GM12878 (cell line): ENCODE measurements around the gene NPLOC4. TPM values are rescaled to one million over a fixed set of nuclear protein-coding genes. Genes with fewer than 3 reads are reported as not detected.

Experiments used
- BCL3 ChIP-seq: IDR thresholded peaks from 2 replicates; pipeline ENCODE4 v1.6.1; 2011; ENCODE audit warnings: borderline replicate concordance, low read depth, mild to moderate bottlenecking, moderate library complexity, low read length; ENCODE audit not compliant: insufficient read depth, poor library complexity, severe bottlenecking
- CBX3 ChIP-seq: fragments of 200-600 bp; sonication (generic); IDR thresholded peaks from 2 replicates; pipeline ENCODE4 v1.6.1; 2016; ENCODE audit warnings: low read depth, borderline replicate concordance
- CHD4 ChIP-seq: fragments of 200-600 bp; sonication (generic); IDR thresholded peaks from 2 replicates; pipeline ENCODE4 v1.6.1; 2016; ENCODE audit warnings: mild to moderate bottlenecking
- CTCF ChIP-seq, 3 experiments: IDR thresholded peaks in 2 of 3; conservative IDR thresholded peaks in 1 of 3; 2 replicates each; pipeline ENCODE4 v1.5.1; 2011; ENCODE audit warnings: low read depth in 3 of 3, low read length in 3 of 3, mild to moderate bottlenecking in 3 of 3, control low read depth in 2 of 3, moderate library complexity in 2 of 3, inconsistent platforms in 1 of 3, mixed read lengths in 1 of 3; ENCODE audit not compliant: control insufficient read depth in 2 of 3, insufficient read depth in 1 of 3; ENCODE audit errors: extremely low read depth in 1 of 3
- FOS ChIP-seq: IDR thresholded peaks from 3 replicates; pipeline ENCODE4 v1.6.1; 2011; ENCODE audit warnings: borderline replicate concordance; ENCODE audit not compliant: insufficient read length; ENCODE audit errors: extremely low read depth
- HCFC1 ChIP-seq: fragments of 150-350 bp; IDR thresholded peaks from 2 replicates; pipeline ENCODE4 v1.6.1; 2014; ENCODE audit warnings: low read length
- HDGF ChIP-seq: fragments of 450-650 bp; IDR thresholded peaks from 2 replicates; pipeline ENCODE4 v1.6.1; 2016; ENCODE audit warnings: antibody characterized with exemption
- IKZF2 ChIP-seq, 2 experiments: fragments of 450-650 bp; IDR thresholded peaks; 2 replicates each; pipeline ENCODE4 v1.6.1; 2017; ENCODE audit warnings: mild to moderate bottlenecking in 2 of 2, moderate library complexity in 2 of 2
- KLF5 ChIP-seq: fragments of 450-650 bp; IDR thresholded peaks from 2 replicates; pipeline ENCODE4 v1.6.1; 2014; ENCODE audit warnings: mild to moderate bottlenecking; ENCODE audit not compliant: partially characterized antibody
- POLR2AphosphoS2 ChIP-seq: IDR thresholded peaks from 2 replicates; pipeline ENCODE4 v1.6.1; 2011; ENCODE audit warnings: low read depth, mild to moderate bottlenecking, low read length, improper control_type of control experiment, moderate library complexity
- RAD51 ChIP-seq: fragments of 450-650 bp; IDR thresholded peaks from 2 replicates; pipeline ENCODE4 v1.6.1; 2016; ENCODE audit warnings: moderate library complexity, mild to moderate bottlenecking, inconsistent platforms
- RCOR1 ChIP-seq: conservative IDR thresholded peaks from 2 replicates; pipeline ENCODE4 v1.6.1; 2012; ENCODE audit warnings: low read depth, low read length, improper control_type of control experiment
- RELA ChIP-seq: fragments of 450-650 bp; IDR thresholded peaks from 2 replicates; pipeline ENCODE4 v1.8.0; 2014; ENCODE audit warnings: borderline replicate concordance; ENCODE audit not compliant: partially characterized antibody
- SKIL ChIP-seq: fragments of 450-650 bp; IDR thresholded peaks from 2 replicates; pipeline ENCODE4 v1.6.1; 2017; ENCODE audit warnings: mild to moderate bottlenecking, low read depth, inconsistent platforms; ENCODE audit not compliant: poor library complexity, severe bottlenecking
- SMAD5 ChIP-seq: IDR thresholded peaks from 2 replicates; pipeline ENCODE4 v1.6.1; 2016; ENCODE audit warnings: antibody characterized with exemption, low read depth
- TARDBP ChIP-seq: IDR thresholded peaks from 2 replicates; pipeline ENCODE4 v1.6.1; 2016; ENCODE audit warnings: borderline replicate concordance
- TCF12 ChIP-seq: IDR thresholded peaks from 2 replicates; pipeline ENCODE4 v1.6.1; 2011; ENCODE audit warnings: low read depth, mild to moderate bottlenecking, low read length
- TCF3 ChIP-seq: IDR thresholded peaks from 2 replicates; pipeline ENCODE4 v1.6.1; 2012; ENCODE audit warnings: low read depth, mild to moderate bottlenecking, low read length, borderline replicate concordance; ENCODE audit not compliant: insufficient read depth
- TCF7 ChIP-seq: IDR thresholded peaks from 2 replicates; pipeline ENCODE4 v1.6.1; 2014; ENCODE audit warnings: antibody characterized with exemption, borderline replicate concordance
- YBX1 ChIP-seq: fragments of 450-650 bp; IDR thresholded peaks from 2 replicates; pipeline ENCODE4 v1.6.1; 2016; ENCODE audit warnings: antibody characterized with exemption
- YY1 ChIP-seq: IDR thresholded peaks from 2 replicates; pipeline ENCODE4 v1.6.1; 2011; ENCODE audit warnings: low read depth, mild to moderate bottlenecking, low read length
- ZBTB33 ChIP-seq: fragments of 450-650 bp; IDR thresholded peaks from 2 replicates; pipeline ENCODE4 v1.6.1; 2017; ENCODE audit warnings: mild to moderate bottlenecking
- ZNF622 ChIP-seq: fragments of 450-650 bp; IDR thresholded peaks from 2 replicates; pipeline ENCODE4 v1.6.1; 2017; ENCODE audit warnings: mild to moderate bottlenecking, inconsistent platforms
- polyA plus RNA-seq, 11 experiments: library from polyadenylated mRNA; depleted of rRNA in 4 of 11; unstranded in 6 of 11; stranded (reverse) in 5 of 11; fragments of >200 nt; fragmentation: Nextera tagmentation in 4 of 11; fragmentation: Illumina TruSeq in 1 of 11; extraction: Ambion mirVana in 4 of 11; extraction: Trizol in 1 of 11; gene quantifications; 1 replicate in 1 of 11; 2 replicates in 10 of 11; pipeline versions ENCODE4 v1.2.1 to v1.2.3, GENCODE V29; 2011 to 2016; ENCODE audit warnings: inconsistent platforms in 2 of 11, missing spikeins in 2 of 11, low read depth in 1 of 11
- total RNA-seq, 4 experiments: library from RNA; depleted of rRNA in 3 of 4; stranded (reverse); fragments of >200 nt in 3 of 4; fragmentation: Illumina TruSeq in 1 of 4; extraction: Trizol in 1 of 4; gene quantifications; 2 replicates each; pipeline versions ENCODE4 v1.2.1 to v1.2.3, GENCODE V29; 2013 to 2021

NPLOC4 gene
- total and polyA plus RNA-seq, 10 of the 15 experiments (the other 5 are each of a cell fraction or from before 2014, with no cell fraction given) = 1.5 to 83.7 (median 45.8) TPM

GRCh38 chr17:81509207-81509971 lies 127.5 kb downstream of the NPLOC4 start (continued):
- TF ChIP-seq ZBTB33 = no peak
- TF ChIP-seq YY1 = no peak
- no peak for TF ChIP-seq HDGF
- TF ChIP-seq TARDBP = peak; percentile 50; the same call in 1 of the 2 replicates
- no peak for TF ChIP-seq SKIL
- no peak for TF ChIP-seq IKZF2 (IDR thresholded peaks at IDR 0.05)
- TF ChIP-seq CBX3 = no peak
- no peak for TF ChIP-seq TCF12
- no peak for TF ChIP-seq RAD51
- no peak for TF ChIP-seq HCFC1
- no peak for TF ChIP-seq KLF5
- TF ChIP-seq ZNF622 = no peak
- TF ChIP-seq RCOR1 = no peak
- no peak for TF ChIP-seq YBX1
- no peak for TF ChIP-seq CHD4
- TF ChIP-seq BCL3 = peak; percentile 82
- no peak for TF ChIP-seq FOS
- TF ChIP-seq CTCF (IDR thresholded peaks at IDR 0.05 in 2 of 3, conservative IDR thresholded peaks at IDR 0.05 in 1 of 3; ENCODE audit: control insufficient read depth in 2 of 3, extremely low read depth in 1 of 3, insufficient read depth in 1 of 3, low read depth in 3 of 3, low read length in 3 of 3) = no peak
- no peak for TF ChIP-seq TCF7
- no peak for TF ChIP-seq RELA
- peak; percentile 86 for TF ChIP-seq SMAD5
- TF ChIP-seq POLR2AphosphoS2 = peak; percentile 97
- peak; percentile 9; the same call in 1 of the 2 replicates for TF ChIP-seq TCF3
